ENCODE results near the gene POLR1E.
A peak's percentile ranks its signal among the peaks of the same experiment; 100 is the strongest.
"Not testable (repeated sequence)": the region's sequence is repeated elsewhere in the genome, so short reads cannot be mapped to it uniquely, and the experiment has no call there.

Gene POLR1E

GRCh38 chr9:37468620-37469019 is 17.1 kb upstream of the POLR1E start:
- H3K9me3 ChIP-seq (ENCODE audit: insufficient read depth, low read length, severe bottlenecking) = no peaks in the 10 kb centered on the region
- H3K9ac ChIP-seq (ENCODE audit: low read depth, low read length) = no peak overlapping the region
- H2AFZ ChIP-seq (ENCODE audit: low read depth, low read length) = no peak overlapping the region
- H4K20me1 ChIP-seq (ENCODE audit: insufficient read depth, low read length) = peaks cover 3% of the 10 kb centered on the region; the same call in 1 of the 2 replicates
- H3K4me3 ChIP-seq (ENCODE audit: low read depth in 1 of 2, low read length in 2 of 2) = no peak overlapping the region
- no peak for DNase-seq
- TF ChIP-seq EZH2 (IDR thresholded peaks at IDR 0.05; ENCODE audit: borderline replicate concordance, low read depth, low read length, severe bottlenecking) = no peak
- TF ChIP-seq CTCF (IDR thresholded peaks at IDR 0.05; ENCODE audit: borderline replicate concordance, extremely low read depth, low read length, poor library complexity, severe bottlenecking) = no peak
- no peak for ATAC-seq (ENCODE audit: insufficient read depth, low read depth)
- H3K27me3 ChIP-seq (ENCODE audit: insufficient read depth, low read length, poor library complexity) = no peaks in the 10 kb centered on the region
- H3K27ac ChIP-seq (ENCODE audit: low read length) = no peak overlapping the region
- no peak overlapping the region for H3K4me2 ChIP-seq (ENCODE audit: insufficient read depth, low read length)
- peaks cover 22% of the 10 kb centered on the region for H3K4me1 ChIP-seq (ENCODE audit: insufficient read depth, low read length)
- peaks cover 15% of the 10 kb centered on the region for H3K79me2 ChIP-seq (ENCODE audit: insufficient read depth, low read length)
- no peaks in the 10 kb centered on the region; the same call in 1 of the 2 replicates for H3K36me3 ChIP-seq (ENCODE audit: insufficient read depth, low read length)

- Histone ChIP-seq H4K20me1 (ENCODE audit: insufficient read depth, low read length) (no peaks in the 10 kb centered on the region), H3K4me2 (ENCODE audit: insufficient read depth, low read length) (no peak overlapping the region), H3K79me2 (ENCODE audit: insufficient read depth, low read length) (no peaks in the 10 kb centered on the region), H3K9me3 (ENCODE audit: insufficient read depth, low read length, severe bottlenecking) (peaks cover 9% of the 10 kb centered on the region), H3K4me3 (ENCODE audit: low read depth in 1 of 2, low read length in 2 of 2) (no peak overlapping the region), H3K4me1 (ENCODE audit: insufficient read depth, low read length) (peaks cover 2% of the 10 kb centered on the region; the same call in 1 of the 2 replicates), H3K27me3 (ENCODE audit: insufficient read depth, low read length, poor library complexity) (no peaks in the 10 kb centered on the region), H3K27ac (ENCODE audit: low read length) (no peak overlapping the region), H2AFZ (ENCODE audit: low read depth, low read length) (peak overlapping the region; percentile 54; the same call in 1 of the 2 replicates), H3K36me3 (ENCODE audit: insufficient read depth, low read length) (no peaks in the 10 kb centered on the region), H3K9ac (ENCODE audit: low read depth, low read length) (no peak overlapping the region)
- no peak for TF ChIP-seq EZH2 (IDR thresholded peaks at IDR 0.05; ENCODE audit: borderline replicate concordance, low read depth, low read length, severe bottlenecking)
- no peak for TF ChIP-seq CTCF (IDR thresholded peaks at IDR 0.05; ENCODE audit: borderline replicate concordance, extremely low read depth, low read length, poor library complexity, severe bottlenecking)
- DNase-seq = no peak
- ATAC-seq (ENCODE audit: insufficient read depth, low read depth) = no peak
These were observed 13.6 kb upstream of the POLR1E start for GRCh38 chr9:37471942-37472684.

GRCh38 chr9:37473982-37474381 is 11.8 kb upstream of the POLR1E start:
- DNase-seq; H3K4me3 ChIP-seq (ENCODE audit: low read depth in 1 of 2, low read length in 2 of 2); H3K9me3 ChIP-seq (ENCODE audit: insufficient read depth, low read length, severe bottlenecking); H3K79me2 ChIP-seq (ENCODE audit: insufficient read depth, low read length); H3K4me1 ChIP-seq (ENCODE audit: insufficient read depth, low read length); H2AFZ ChIP-seq (ENCODE audit: low read depth, low read length); H3K4me2 ChIP-seq (ENCODE audit: insufficient read depth, low read length); H4K20me1 ChIP-seq (ENCODE audit: insufficient read depth, low read length); H3K9ac ChIP-seq (ENCODE audit: low read depth, low read length); H3K27ac ChIP-seq (ENCODE audit: low read length); H3K36me3 ChIP-seq (ENCODE audit: insufficient read depth, low read length); H3K27me3 ChIP-seq (ENCODE audit: insufficient read depth, low read length, poor library complexity); ATAC-seq (ENCODE audit: insufficient read depth, low read depth): not testable (repeated sequence)

- H3K36me3 ChIP-seq (ENCODE audit: insufficient read depth, low read length) = no peaks in the 10 kb centered on the region
- no peak overlapping the region for H3K27ac ChIP-seq (ENCODE audit: low read length)
- no peaks in the 10 kb centered on the region for H3K4me1 ChIP-seq (ENCODE audit: insufficient read depth, low read length)
- H3K9me3 ChIP-seq (ENCODE audit: insufficient read depth, low read length, severe bottlenecking) = peaks cover 9% of the 10 kb centered on the region
- H3K4me2 ChIP-seq (ENCODE audit: insufficient read depth, low read length) = no peak overlapping the region
- no peaks in the 10 kb centered on the region for H4K20me1 ChIP-seq (ENCODE audit: insufficient read depth, low read length)
- ATAC-seq (ENCODE audit: insufficient read depth, low read depth) (no peak), DNase-seq (no peak)
- no peak overlapping the region for H2AFZ ChIP-seq (ENCODE audit: low read depth, low read length)
- H3K27me3 ChIP-seq (ENCODE audit: insufficient read depth, low read length, poor library complexity) = no peaks in the 10 kb centered on the region
- no peaks in the 10 kb centered on the region for H3K79me2 ChIP-seq (ENCODE audit: insufficient read depth, low read length)
- TF ChIP-seq EZH2 (IDR thresholded peaks at IDR 0.05; ENCODE audit: borderline replicate concordance, low read depth, low read length, severe bottlenecking) (no peak), CTCF (IDR thresholded peaks at IDR 0.05; ENCODE audit: borderline replicate concordance, extremely low read depth, low read length, poor library complexity, severe bottlenecking) (no peak)
- no peak overlapping the region for H3K9ac ChIP-seq (ENCODE audit: low read depth, low read length)
- no peak overlapping the region for H3K4me3 ChIP-seq (ENCODE audit: low read depth in 1 of 2, low read length in 2 of 2)
These were observed 11.3 kb upstream of the POLR1E start for GRCh38 chr9:37474438-37474837.

Measured in DND-41 (cell line).